Thymus (tissue), 11 donors: ENCODE results near the gene GBF1. TPM values are rescaled to one million over a fixed set of nuclear protein-coding genes. Genes with fewer than 3 reads are reported as not detected.

ENCODE experiments used
- DNase-seq, 9 donors: peaks; one replicate each; pipeline ENCODE4 v3.0.0-alpha.2; 2013; ENCODE audit warnings: low spot score in 9 of 9, low read depth in 6 of 9, missing footprints in 1 of 9
- H3K27ac ChIP-seq, 2 donors: one replicate each; pipeline ENCODE4 v1.5.1; 2013; ENCODE audit warnings: control low read depth in 1 of 2, low read depth in 1 of 2, low read length in 1 of 2, mild to moderate bottlenecking in 1 of 2, moderate library complexity in 1 of 2
- H3K27me3 ChIP-seq, 2 donors: one replicate each; pipeline ENCODE4 v1.5.1; 2013; ENCODE audit warnings: low read length in 1 of 2; ENCODE audit not compliant: control insufficient read depth in 2 of 2, insufficient read depth in 1 of 2
- H3K36me3 ChIP-seq, 2 donors: one replicate each; pipeline ENCODE4 v1.5.1; 2013; ENCODE audit warnings: low read length in 1 of 2, mild to moderate bottlenecking in 1 of 2, moderate library complexity in 1 of 2; ENCODE audit not compliant: control insufficient read depth in 2 of 2, insufficient read depth in 2 of 2
- H3K4me1 ChIP-seq, 2 donors: one replicate each; pipeline ENCODE4 v1.5.1; 2013; ENCODE audit warnings: low read length in 2 of 2; ENCODE audit not compliant: control insufficient read depth in 2 of 2, insufficient read depth in 2 of 2
- H3K4me3 ChIP-seq, 2 donors: one replicate each; pipeline ENCODE4 v1.5.1; 2013; ENCODE audit warnings: low read length in 2 of 2, control low read depth in 1 of 2, mild to moderate bottlenecking in 1 of 2
- H3K9me3 ChIP-seq, 2 donors: one replicate each; pipeline ENCODE4 v1.5.1; 2013; ENCODE audit warnings: low read length in 1 of 2, mild to moderate bottlenecking in 1 of 2; ENCODE audit not compliant: control insufficient read depth in 2 of 2, insufficient read depth in 1 of 2
- WGBS: extraction: QIAGEN DNeasy Blood & Tissue Kit; methylation state at CpG from one replicate; pipeline ENCODE4 v1.1.7; 2013; 5-methylcytosine and 5-hydroxymethylcytosine counted together
- polyA plus RNA-seq: library from polyadenylated mRNA; stranded (reverse); fragments of 200-250 nt; gene quantifications from one replicate; pipeline ENCODE4 v1.2.3, GENCODE V29; 2013
- total RNA-seq: library from RNA; stranded (reverse); fragments of 120-200 nt; gene quantifications from one replicate; pipeline ENCODE4 v1.2.4, GENCODE V29; 2013
- donor health status: healthy.

Gene GBF1
- total and polyA plus RNA-seq, 2 donors = 9.6 to 11.1 TPM

- Histone ChIP-seq H3K36me3 (peaks cover 56 to 73% of the 10 kb centered on the region in 2 donors), H3K27ac (no peak overlapping the region), H3K27me3 (no peaks in the 10 kb centered on the region), H3K4me3 (no peak overlapping the region), H3K9me3 (no peaks in the 10 kb centered on the region), H3K4me1 (no peaks in the 10 kb centered on the region)
- 99% methylated on average over 12 of the region's 12 CpGs for WGBS
- DNase-seq = no peak
Observed at GRCh38 chr10:102376901-102377300, 131.6 kb downstream of the GBF1 start.

- WGBS = over 99% methylated on average over 6 of the region's 6 CpGs
- Histone ChIP-seq H3K4me3 (no peak overlapping the region), H3K9me3 (no peaks in the 10 kb centered on the region), H3K27me3 (no peaks in the 10 kb centered on the region), H3K27ac (no peak overlapping the region), H3K4me1 (no peaks in the 10 kb centered on the region), H3K36me3 (peaks cover 65 to 74% of the 10 kb centered on the region in 2 donors)
- no peak for DNase-seq
Observed at GRCh38 chr10:102379383-102379782, 134.1 kb downstream of the GBF1 start.

- Histone ChIP-seq H3K36me3 (peaks cover 44 to 54% of the 10 kb centered on the region in 2 donors), H3K27me3 (no peaks in the 10 kb centered on the region), H3K9me3 (no peaks in the 10 kb centered on the region), H3K4me1 (no peaks in the 10 kb centered on the region), H3K27ac (no peak overlapping the region), H3K4me3 (no peak overlapping the region)
- WGBS = 98% methylated on average over 9 of the region's 9 CpGs
- DNase-seq = no peak
Observed at GRCh38 chr10:102381983-102382382, 136.7 kb downstream of the GBF1 start.

- H3K27ac ChIP-seq = no peak overlapping the region
- no peaks in the 10 kb centered on the region for H3K27me3 ChIP-seq
- WGBS = 98% methylated on average over 8 of the region's 8 CpGs
- no peak overlapping the region for H3K4me3 ChIP-seq
- H3K4me1 ChIP-seq = no peaks in the 10 kb centered on the region
- no peaks in the 10 kb centered on the region for H3K9me3 ChIP-seq
- H3K36me3 ChIP-seq = peaks cover 42 to 49% of the 10 kb centered on the region in 2 donors
- no peak for DNase-seq
Observed at GRCh38 chr10:102382871-102383270, 137.5 kb downstream of the GBF1 start.

GRCh38 chr10:102384053-102384452, 138.7 kb downstream of the GBF1 start:
- no peak for DNase-seq
- Histone ChIP-seq H3K36me3 (peaks cover 38 to 40% of the 10 kb centered on the region in 2 donors), H3K9me3 (no peaks in the 10 kb centered on the region), H3K27ac (no peak overlapping the region), H3K27me3 (no peaks in the 10 kb centered on the region), H3K4me3 (no peak overlapping the region), H3K4me1 (no peaks in the 10 kb centered on the region)
- WGBS = 74% methylated on average over 6 of the region's 6 CpGs

- 87% methylated on average over 4 of the region's 4 CpGs for WGBS
- H3K4me1 ChIP-seq = no peaks in the 10 kb centered on the region
- H3K27me3 ChIP-seq = no peaks in the 10 kb centered on the region
- no peak for DNase-seq
- H3K4me3 ChIP-seq = no peak overlapping the region
- no peak overlapping the region for H3K27ac ChIP-seq
- peaks cover 31 to 33% of the 10 kb centered on the region in 2 donors for H3K36me3 ChIP-seq
- no peaks in the 10 kb centered on the region for H3K9me3 ChIP-seq
Observed at GRCh38 chr10:102384606-102385429, 139.5 kb downstream of the GBF1 start.

GRCh38 chr10:102389894-102390293, 144.6 kb downstream of the GBF1 start:
- Histone ChIP-seq H3K4me3 (no peak overlapping the region), H3K27ac (no peak overlapping the region), H3K27me3 (peaks cover 3 to 37% of the 10 kb centered on the region in 2 donors), H3K9me3 (no peaks in the 10 kb centered on the region), H3K4me1 (peaks cover 9 to 18% of the 10 kb centered on the region in 2 donors), H3K36me3 (no peaks in the 10 kb centered on the region)
- WGBS = 96% methylated on average over 3 of the region's 3 CpGs
- no peak for DNase-seq

GRCh38 chr10:102392306-102392705, 147.0 kb downstream of the GBF1 start:
- peaks cover 10 to 37% of the 10 kb centered on the region in 2 donors for H3K4me1 ChIP-seq
- peaks cover 3 to 47% of the 10 kb centered on the region in 2 donors for H3K27me3 ChIP-seq
- H3K4me3 ChIP-seq = no peak overlapping the region
- no peak for DNase-seq
- H3K27ac ChIP-seq = no peak overlapping the region
- H3K36me3 ChIP-seq = peaks cover 0 to 4% of the 10 kb centered on the region in 2 donors
- H3K9me3 ChIP-seq = no peaks in the 10 kb centered on the region
- 95% methylated on average over 5 of the region's 5 CpGs for WGBS

GRCh38 chr10:102393411-102394078, 148.2 kb downstream of the GBF1 start:
- Histone ChIP-seq H3K4me3 (peak overlapping the region; percentile 49 to 84), H3K4me1 (peaks cover 10 to 43% of the 10 kb centered on the region in 2 donors), H3K27me3 (peaks cover 3 to 49% of the 10 kb centered on the region in 2 donors), H3K9me3 (no peaks in the 10 kb centered on the region), H3K27ac (peak overlapping the region; percentile 83 to 98), H3K36me3 (peaks cover 0 to 15% of the 10 kb centered on the region in 2 donors)
- WGBS = 39% methylated on average over 30 of the region's 30 CpGs
- no peak for DNase-seq
